Activated naive CD8-positive, alpha-beta T cell (primary cell): ENCODE results near the gene C19orf81.
A peak's percentile ranks its signal among the peaks of the same experiment; 100 is the strongest.
"Not testable (repeated sequence)": the region's sequence is repeated elsewhere in the genome, so short reads cannot be mapped to it uniquely, and the experiment has no call there.

Experiments used
- H3K27ac Mint-ChIP-seq: one replicate; pipeline ENCODE4 v1.8.0; 2021; ENCODE audit warnings: mixed read lengths
- H3K27me3 Mint-ChIP-seq: one replicate; pipeline ENCODE4 v1.8.0; 2021; ENCODE audit warnings: mixed read lengths
- H3K36me3 Mint-ChIP-seq: one replicate; pipeline ENCODE4 v1.8.0; 2021; ENCODE audit warnings: mixed read lengths
- H3K4me1 Mint-ChIP-seq: one replicate; pipeline ENCODE4 v1.8.0; 2021; ENCODE audit warnings: low read depth, mixed read lengths
- H3K4me3 Mint-ChIP-seq: one replicate; pipeline ENCODE4 v1.8.0; 2021; ENCODE audit warnings: mild to moderate bottlenecking, mixed read lengths
- H3K9me3 Mint-ChIP-seq: one replicate; pipeline ENCODE4 v1.8.0; 2021; ENCODE audit warnings: low read depth, mixed read lengths

C19orf81 gene

DNA sequence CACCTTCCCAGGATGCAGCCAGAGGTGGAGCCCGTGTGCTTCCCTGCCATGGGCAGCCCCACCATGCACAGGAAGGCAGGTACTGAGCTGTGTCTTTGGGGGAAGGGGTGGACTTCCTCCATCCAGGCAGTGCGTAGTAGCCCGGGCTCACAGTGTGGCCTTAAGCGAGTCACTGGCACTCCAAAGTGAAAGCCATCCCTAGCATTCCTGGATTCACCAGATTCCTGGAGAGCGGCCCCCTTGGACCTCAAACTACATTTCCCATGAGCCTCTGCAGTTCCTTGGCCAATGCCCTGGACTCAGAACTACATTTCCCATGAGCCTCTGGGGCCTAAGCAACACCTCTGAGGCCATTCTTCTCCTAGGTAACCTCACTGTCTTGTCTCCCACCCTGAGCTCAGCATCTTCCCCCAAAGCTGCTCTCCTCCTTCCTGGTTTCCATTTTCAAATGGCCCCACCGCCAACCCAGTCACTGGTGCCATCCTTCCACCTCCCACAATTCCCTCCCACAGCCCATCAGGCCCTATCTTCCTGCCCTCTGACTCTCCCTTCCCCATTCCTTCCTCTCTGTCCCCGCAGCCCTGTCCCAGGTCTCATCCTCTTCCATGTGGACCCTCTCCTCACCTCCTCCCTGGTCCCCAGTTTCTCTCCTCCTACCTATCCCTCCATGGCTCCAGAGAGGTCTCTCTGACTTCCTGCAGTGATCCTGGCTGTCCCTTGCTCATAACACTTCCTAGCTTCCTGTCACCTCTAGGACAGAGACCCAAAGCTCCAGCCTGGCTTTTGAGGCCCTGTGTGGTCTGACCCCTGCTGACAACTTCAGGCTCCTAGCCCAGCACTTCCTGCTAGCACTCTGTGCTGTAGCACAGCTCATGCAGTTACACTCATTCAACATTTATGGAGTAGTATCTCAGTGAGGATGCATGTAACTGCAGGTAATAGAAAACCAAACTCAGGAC lies at the start of gene C19orf81:
Gene C19orf81 (plus strand): TSS at position 13 of the 959 bp plus-strand sequence. CDS start 0 bp downstream, at position 13.
- Mint-ChIP-seq H3K36me3 (no peaks in the 10 kb centered on the region), H3K4me1 (no peaks in the 10 kb centered on the region), H3K9me3 (no peaks in the 10 kb centered on the region), H3K27me3 (peaks cover 24% of the 10 kb centered on the region), H3K4me3 (no peak within 1 kb of the TSS), H3K27ac (no peak within 1 kb of the TSS)

DNA sequence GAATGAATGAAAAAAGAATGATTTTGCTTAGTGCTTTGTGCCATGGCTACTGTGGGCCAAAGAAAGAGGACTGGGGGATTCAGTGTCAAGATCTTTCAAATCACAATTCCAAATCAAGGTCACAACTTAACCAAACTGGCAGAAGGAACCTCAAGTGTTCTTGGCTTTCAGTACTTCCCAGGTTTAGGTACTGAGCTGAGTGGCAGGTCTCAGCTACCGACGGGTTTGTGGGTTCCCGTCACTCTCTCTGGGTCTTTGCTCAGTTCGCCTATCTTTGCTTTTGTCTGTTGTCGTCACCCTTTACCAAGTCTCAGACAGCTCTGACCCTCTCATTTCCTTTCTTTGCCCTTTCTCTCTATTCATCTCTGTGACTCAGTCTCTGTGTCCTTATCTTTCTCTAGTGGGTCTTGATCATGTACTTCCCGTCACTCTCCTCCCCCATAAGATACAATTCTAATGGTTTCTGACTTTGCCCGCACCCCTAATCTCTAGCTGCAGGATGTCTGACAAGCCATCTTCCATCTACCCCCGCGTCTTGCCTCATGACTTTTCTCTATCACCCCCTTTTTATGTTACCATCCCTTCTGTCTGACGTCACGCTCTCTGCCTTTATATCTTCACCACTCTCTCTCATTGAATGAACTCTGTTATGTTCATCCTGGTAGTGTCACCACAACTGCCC lies 47.7 kb upstream of the C19orf81 start:
- H3K9me3 Mint-ChIP-seq, result no peaks in the 10 kb centered on the region
- H3K27ac Mint-ChIP-seq, result no peak overlapping the region
- no peak overlapping the region for H3K4me3 Mint-ChIP-seq
- peaks cover 37% of the 10 kb centered on the region for H3K27me3 Mint-ChIP-seq
- H3K36me3 Mint-ChIP-seq, result no peaks in the 10 kb centered on the region
- H3K4me1 Mint-ChIP-seq, result no peaks in the 10 kb centered on the region

DNA sequence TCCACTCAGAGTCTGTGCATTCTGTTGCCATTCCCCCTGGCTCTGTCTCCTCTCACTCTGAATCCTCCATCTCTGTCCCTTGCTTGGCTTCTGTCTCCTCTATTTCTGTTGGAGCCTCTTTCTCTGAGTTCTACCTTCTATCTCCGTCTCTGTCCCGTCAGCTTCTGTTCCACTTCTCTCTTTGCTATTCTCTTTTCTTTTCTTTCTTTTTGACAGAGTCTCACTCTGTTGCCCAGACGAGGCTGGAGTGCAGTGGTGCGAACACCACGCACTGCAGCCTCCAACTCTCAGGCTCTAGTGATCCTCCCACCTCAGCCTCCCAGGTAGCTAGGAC lies 47.2 kb upstream of the C19orf81 start:
- Mint-ChIP-seq H3K27me3 (peaks cover 38% of the 10 kb centered on the region), H3K36me3 (no peaks in the 10 kb centered on the region), H3K4me1 (no peaks in the 10 kb centered on the region), H3K27ac (no peak overlapping the region), H3K4me3 (no peak overlapping the region), H3K9me3 (no peaks in the 10 kb centered on the region)

DNA sequence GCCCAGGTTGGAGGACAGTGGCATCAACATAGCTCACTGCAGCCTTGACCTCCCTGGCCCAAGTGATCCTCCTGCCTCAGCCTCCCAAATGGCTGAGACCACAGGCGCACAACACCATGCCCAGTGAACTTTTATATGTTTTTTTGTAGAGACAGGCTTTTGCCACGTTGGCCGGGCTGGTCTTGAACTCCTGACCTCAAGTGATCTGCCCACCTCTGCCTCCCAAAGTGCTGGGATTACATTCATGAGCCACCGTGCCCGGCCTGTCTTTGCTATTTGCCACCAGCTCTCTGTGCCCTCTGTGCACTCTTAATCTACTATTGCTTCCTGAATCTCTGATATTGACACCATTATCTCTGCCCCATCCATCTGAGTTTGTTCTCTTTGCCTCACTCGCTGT lies 46.7 kb upstream of the C19orf81 start:
- Mint-ChIP-seq H3K9me3 (no peaks in the 10 kb centered on the region), H3K4me1 (peaks cover 4% of the 10 kb centered on the region), H3K36me3 (no peaks in the 10 kb centered on the region), H3K27me3 (peaks cover 38% of the 10 kb centered on the region), H3K27ac (no peak overlapping the region), H3K4me3 (no peak overlapping the region)

DNA sequence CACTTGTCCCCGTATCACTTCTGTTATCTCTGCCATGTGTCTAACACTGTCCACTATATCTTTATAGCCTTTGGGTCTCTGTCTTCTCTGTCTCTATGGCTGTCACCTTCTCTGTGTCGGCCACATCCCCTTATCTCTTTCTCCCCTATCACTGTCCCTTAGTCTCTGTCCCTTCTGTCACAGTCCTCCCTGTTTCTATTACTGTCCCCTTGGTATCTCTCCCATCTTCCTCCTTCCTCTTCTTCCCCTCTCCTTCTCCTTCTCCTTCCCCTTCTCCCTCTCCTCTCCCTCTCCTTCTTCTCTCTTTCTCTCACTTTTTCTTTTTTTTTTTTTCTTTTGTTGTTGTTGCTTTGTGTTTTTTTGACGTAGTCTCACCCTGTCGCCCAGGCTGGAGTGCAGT lies 46.3 kb upstream of the C19orf81 start:
- no peak overlapping the region for H3K4me3 Mint-ChIP-seq
- peaks cover 8% of the 10 kb centered on the region for H3K4me1 Mint-ChIP-seq
- no peaks in the 10 kb centered on the region for H3K9me3 Mint-ChIP-seq
- H3K36me3 Mint-ChIP-seq, result no peaks in the 10 kb centered on the region
- peaks cover 38% of the 10 kb centered on the region for H3K27me3 Mint-ChIP-seq
- no peak overlapping the region for H3K27ac Mint-ChIP-seq

DNA sequence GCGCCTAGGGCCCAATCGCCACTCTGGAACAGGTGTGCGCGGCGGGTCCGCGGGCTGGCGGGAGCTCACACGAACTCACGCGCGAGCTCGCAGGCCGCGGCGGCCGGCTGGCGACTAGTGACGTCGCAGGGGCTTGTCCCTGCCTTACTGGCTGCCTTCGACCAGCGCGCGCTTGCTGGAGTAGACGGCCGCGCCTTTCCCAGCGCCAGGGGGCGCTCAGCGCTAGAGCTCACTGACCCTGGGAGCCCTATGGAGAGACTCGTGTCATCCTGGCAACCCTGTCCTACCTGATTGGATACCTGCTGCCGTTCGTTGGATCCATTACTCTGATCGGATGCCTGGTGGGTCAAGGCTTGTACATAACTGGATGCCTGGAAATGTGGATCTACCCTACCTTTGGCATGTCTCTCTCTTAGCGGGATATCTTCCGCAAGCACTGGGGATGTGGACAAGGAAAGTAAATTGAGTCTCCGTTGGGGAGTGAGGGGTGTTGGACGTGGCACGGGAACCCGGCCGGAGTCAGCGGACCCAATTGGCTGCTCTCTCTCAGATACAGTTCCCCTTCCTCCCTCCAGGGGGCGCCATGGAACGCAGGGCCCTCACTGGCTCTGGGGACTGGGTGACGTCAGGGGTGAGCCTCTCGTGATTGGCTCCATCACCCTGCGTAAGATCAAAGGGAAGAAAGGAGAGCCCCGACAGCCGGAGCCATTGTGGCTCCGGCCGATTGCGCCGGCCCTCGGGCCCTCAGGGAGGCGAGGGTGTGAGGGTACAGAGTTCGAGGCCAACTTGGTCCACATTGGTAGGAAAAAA lies 44.8 kb upstream of the C19orf81 start:
- H3K4me1 Mint-ChIP-seq, result peaks cover 13% of the 10 kb centered on the region
- H3K36me3 Mint-ChIP-seq, H3K27ac Mint-ChIP-seq, H3K4me3 Mint-ChIP-seq, H3K9me3 Mint-ChIP-seq: not testable (repeated sequence)
- peaks cover 40% of the 10 kb centered on the region for H3K27me3 Mint-ChIP-seq

DNA sequence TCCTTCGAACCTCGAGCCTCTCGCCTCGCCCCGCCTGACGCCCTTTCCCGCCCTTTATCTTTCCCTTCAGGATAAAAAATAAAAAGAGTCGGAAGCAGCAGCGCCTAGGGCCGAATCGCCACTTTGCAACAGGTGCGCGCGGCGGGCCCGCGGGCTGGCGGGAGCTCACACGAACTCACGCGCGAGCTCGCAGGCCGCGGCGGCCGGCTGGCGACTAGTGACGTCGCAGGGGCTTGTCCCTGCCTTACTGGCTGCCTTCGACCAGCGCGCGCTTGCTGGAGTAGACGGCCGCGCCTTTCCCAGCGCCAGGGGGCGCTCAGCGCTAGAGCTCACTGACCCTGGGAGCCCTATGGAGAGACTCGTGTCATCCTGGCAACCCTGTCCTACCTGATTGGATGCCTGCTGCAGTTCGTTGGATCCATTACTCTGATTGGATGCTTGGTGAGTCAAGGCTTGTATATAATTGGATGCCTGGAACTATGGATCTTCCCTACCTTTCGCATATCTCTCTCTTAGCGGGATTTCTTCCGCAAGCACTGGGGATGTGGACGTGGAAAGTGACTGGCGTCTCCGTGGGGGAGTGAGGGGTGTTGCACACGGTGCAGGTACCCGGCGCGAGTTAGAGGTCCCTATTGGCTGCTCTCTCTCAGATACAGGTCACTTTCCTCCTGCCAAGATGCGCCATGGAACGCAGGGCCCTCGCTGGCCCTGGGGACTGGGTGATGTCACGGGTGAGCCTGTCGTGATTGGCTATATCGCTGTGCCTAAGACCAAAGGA lies 43.0 kb upstream of the C19orf81 start:
- peaks cover 41% of the 10 kb centered on the region for H3K27me3 Mint-ChIP-seq
- not testable (repeated sequence) for H3K9me3 Mint-ChIP-seq, H3K4me3 Mint-ChIP-seq, H3K27ac Mint-ChIP-seq, H3K36me3 Mint-ChIP-seq
- H3K4me1 Mint-ChIP-seq, result peaks cover 13% of the 10 kb centered on the region

DNA sequence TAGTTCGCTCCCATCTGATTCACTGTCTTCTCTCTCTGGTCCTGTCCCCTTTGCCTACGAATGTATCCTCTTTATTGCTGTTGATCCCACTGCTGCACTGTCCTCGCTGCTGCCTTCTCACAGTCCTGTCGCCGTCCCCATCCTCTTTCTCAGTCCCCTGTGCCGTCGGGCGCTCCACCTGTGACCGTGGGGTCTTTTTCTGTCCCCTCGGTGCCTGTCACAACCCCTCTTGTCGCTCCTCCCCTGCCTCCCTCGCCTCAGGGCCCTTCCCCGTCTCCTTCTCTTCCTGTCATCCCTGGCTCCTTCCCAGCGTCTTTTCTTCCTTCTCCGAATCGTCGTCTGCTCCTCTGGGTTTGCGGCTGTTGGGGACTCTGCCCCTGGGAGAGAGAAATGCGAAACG lies 41.9 kb upstream of the C19orf81 start:
- no peak overlapping the region for H3K27ac Mint-ChIP-seq
- peaks cover 13% of the 10 kb centered on the region for H3K4me1 Mint-ChIP-seq
- peaks cover 6% of the 10 kb centered on the region for H3K9me3 Mint-ChIP-seq
- no peaks in the 10 kb centered on the region for H3K36me3 Mint-ChIP-seq
- H3K4me3 Mint-ChIP-seq, result peak overlapping the region; percentile 79
- H3K27me3 Mint-ChIP-seq, result peaks cover 32% of the 10 kb centered on the region

DNA sequence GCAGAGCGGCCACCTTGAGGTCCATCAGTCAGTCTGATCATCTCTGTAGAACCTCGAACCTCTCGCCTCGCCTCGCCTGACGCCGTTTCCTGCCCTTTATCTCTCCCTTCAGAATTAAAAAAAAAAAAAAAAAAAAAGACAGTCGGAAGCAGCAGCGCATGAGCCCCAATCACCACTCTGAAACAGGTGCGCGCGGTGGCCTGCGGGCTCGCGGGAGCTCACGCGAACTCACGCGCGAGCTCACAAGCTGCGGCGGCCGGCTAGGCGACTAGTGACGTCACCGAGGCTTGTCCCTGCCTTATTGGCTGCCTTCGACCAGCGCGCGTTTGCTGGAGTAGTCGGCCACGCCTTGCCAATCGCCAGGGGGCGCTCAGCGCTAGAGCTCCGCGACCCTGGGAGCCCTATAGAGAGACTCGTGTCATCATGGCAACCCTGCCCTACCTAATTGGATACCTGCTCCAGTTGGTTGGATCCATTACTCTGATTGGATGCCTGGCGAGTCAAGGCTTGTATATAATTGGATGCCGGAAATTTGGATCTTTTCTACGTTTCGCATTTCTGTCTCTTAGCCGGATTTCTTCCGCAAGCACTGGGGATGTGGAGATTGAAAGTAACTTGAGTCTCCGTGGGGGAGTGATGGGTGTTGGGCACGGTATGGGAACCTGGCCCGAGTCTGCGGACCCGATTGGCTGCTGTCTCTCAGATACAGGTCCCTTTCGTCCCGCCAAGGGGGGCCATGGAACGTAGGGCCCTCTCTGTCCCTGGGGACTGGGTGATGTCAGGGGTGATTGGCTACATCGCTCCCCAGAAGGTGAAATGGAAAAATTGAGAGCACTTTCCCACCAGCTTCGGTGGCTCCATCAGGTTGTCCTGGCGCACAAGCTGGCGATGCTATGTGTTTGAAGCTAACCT lies 41.1 kb upstream of the C19orf81 start:
- peak overlapping the region; percentile 79 for H3K4me3 Mint-ChIP-seq
- H3K27me3 Mint-ChIP-seq, result peaks cover 26% of the 10 kb centered on the region
- H3K9me3 Mint-ChIP-seq, result peaks cover 6% of the 10 kb centered on the region
- no peaks in the 10 kb centered on the region for H3K36me3 Mint-ChIP-seq
- H3K4me1 Mint-ChIP-seq, result peaks cover 13% of the 10 kb centered on the region
- no peak overlapping the region for H3K27ac Mint-ChIP-seq

DNA sequence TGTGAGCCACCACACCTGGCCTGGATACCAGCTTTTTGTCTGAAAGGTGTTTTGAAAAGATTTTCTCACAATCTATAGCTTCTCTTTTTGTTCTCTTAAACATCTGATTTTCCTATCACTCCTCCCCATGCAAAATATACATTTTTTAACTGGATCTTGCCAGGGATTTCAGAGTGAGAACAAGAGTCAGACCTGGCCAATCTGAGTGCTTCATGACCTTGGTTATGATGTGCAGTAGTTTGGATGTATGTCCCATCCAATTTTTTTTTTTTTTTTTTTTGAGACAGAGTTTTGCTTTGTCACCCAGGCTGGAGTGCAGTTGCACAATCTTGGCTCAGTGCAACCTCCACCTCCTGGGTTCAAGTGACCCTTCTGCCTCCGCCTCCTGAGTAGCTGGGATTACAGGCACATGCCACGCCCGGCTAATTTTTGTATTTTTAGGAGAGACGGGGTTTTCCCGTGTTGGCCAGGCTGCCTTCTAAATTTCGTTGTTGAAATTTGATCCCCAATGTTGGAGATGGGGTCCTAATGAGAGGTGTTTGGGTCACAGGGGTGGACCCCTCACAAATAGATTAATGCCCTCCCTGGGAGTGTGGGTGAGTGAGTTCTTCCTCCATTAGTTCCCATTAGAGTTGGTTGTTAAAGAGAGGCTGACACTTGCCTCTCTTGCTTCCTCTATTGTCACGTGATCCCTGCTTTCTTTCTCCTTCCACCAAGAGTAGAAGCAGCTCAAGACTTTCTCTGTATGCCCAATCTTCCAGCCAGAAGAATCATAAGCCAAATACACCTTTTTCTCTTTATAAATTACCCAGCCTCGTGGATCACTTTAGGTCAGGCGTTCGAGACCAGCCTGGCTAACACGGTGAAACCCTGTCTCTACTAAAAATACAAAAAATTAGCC lies 36.5 kb upstream of the C19orf81 start:
- not testable (repeated sequence) for H3K4me1 Mint-ChIP-seq, H3K36me3 Mint-ChIP-seq, H3K4me3 Mint-ChIP-seq, H3K27ac Mint-ChIP-seq, H3K9me3 Mint-ChIP-seq
- peaks cover 18% of the 10 kb centered on the region for H3K27me3 Mint-ChIP-seq

DNA sequence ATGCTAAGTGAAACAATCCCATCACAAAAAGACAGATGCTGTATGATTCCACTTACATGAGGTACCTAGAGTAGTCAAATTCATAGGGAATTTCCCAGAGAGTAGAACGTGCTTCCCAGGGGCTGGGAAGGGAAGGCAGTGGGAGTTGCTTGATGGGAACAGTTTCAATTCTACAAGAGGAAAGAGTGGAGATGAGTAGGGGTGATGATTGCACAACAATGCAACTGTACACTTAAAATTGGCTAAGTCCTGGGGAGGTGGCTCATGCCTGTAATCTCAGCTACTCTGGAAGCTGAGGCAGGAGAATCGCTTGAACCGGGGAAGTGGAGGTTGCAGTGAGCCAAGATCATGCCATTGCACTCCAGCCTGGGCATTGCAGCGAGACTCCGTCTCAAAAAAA lies 30.9 kb upstream of the C19orf81 start:
- not testable (repeated sequence) for H3K4me3 Mint-ChIP-seq, H3K27ac Mint-ChIP-seq, H3K9me3 Mint-ChIP-seq, H3K27me3 Mint-ChIP-seq, H3K36me3 Mint-ChIP-seq, H3K4me1 Mint-ChIP-seq

DNA sequence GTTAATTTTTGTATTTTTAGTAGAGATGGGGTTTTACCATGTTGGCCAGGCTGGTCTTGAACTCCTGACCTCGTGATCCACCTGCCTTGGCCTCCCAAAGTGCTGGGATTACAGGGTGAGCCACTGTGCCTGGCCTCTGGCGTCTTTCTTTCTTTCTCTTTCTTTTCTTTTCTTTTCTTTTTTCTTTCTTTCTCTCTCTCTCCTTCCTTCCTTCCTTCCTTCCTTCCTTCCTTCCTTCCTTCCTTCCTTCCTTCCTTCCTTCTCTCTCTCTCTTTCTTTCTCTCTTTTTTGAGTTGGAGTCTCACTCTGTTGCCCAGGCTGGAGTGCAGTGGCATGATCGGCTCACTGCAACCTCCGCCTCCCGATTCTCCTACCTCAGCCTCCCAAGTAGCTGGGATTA lies 30.1 kb upstream of the C19orf81 start:
- H3K27ac Mint-ChIP-seq, H3K27me3 Mint-ChIP-seq, H3K9me3 Mint-ChIP-seq, H3K4me1 Mint-ChIP-seq, H3K36me3 Mint-ChIP-seq, H3K4me3 Mint-ChIP-seq: not testable (repeated sequence)

DNA sequence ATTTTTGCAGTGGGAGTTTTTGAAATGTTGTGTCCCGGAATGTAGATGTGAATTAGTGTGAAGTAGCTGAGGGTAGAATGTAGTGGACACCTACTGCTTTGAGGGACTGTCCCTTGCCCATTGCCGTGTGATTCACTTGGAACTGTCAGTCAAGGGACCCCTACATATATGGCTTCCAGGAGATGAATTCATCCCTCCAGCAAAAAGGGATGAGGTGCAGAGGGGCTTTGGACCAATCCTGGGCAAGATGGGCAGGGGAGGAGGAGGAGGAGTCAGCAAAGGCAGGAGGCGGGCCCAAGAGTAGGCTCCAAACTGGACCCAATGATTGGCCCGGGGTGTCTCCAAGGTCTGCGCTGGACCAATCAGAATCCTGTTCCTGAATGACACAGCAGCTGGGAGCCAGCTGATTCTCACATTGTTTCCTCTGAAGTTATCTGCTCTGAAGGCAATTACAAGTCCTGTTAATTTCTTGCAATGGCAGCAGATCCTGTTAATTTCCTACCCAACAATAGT lies 28.8 kb upstream of the C19orf81 start:
- not testable (repeated sequence) for H3K36me3 Mint-ChIP-seq, H3K9me3 Mint-ChIP-seq, H3K4me1 Mint-ChIP-seq, H3K27me3 Mint-ChIP-seq, H3K27ac Mint-ChIP-seq, H3K4me3 Mint-ChIP-seq
